GM12878 (cell line): ENCODE measurements around the gene BRD2. TPM values are rescaled to one million over a fixed set of nuclear protein-coding genes. Genes with fewer than 3 reads are reported as not detected.

Experiments used
- CEBPB ChIP-seq, 2 experiments: fragments of 150-350 bp in 1 of 2; IDR thresholded peaks; 2 replicates each; pipeline ENCODE4 v1.6.1; 2012 to 2014; ENCODE audit warnings: low read depth in 2 of 2, low read length in 2 of 2, borderline replicate concordance in 1 of 2, inconsistent platforms in 1 of 2
- CREB1 ChIP-seq: IDR thresholded peaks from 2 replicates; pipeline ENCODE4 v1.6.1; 2012; ENCODE audit warnings: low read depth, mild to moderate bottlenecking, inconsistent platforms
- DPF2 ChIP-seq: fragments of 450-650 bp; IDR thresholded peaks from 2 replicates; pipeline ENCODE4 v1.6.1; 2017; ENCODE audit warnings: mild to moderate bottlenecking
- IRF5 ChIP-seq: fragments of 450-650 bp; IDR thresholded peaks from 2 replicates; pipeline ENCODE4 v1.6.1; 2017; ENCODE audit warnings: borderline replicate concordance
- LARP7 ChIP-seq: fragments of 450-650 bp; IDR thresholded peaks from 2 replicates; pipeline ENCODE4 v1.6.1; 2017; ENCODE audit warnings: mild to moderate bottlenecking
- MEF2B ChIP-seq: fragments of 450-650 bp; IDR thresholded peaks from 2 replicates; pipeline ENCODE4 v1.6.1; 2018; ENCODE audit warnings: mild to moderate bottlenecking, moderate library complexity; ENCODE audit not compliant: partially characterized antibody, poor library complexity, severe bottlenecking
- MTA3 ChIP-seq: IDR thresholded peaks from 2 replicates; pipeline ENCODE4 v1.6.1; 2012; ENCODE audit warnings: low read length, inconsistent platforms, borderline replicate concordance
- NFIC ChIP-seq: IDR thresholded peaks from 2 replicates; pipeline ENCODE4 v1.6.1; 2012; ENCODE audit warnings: low read depth, mild to moderate bottlenecking, inconsistent platforms, low read length, moderate library complexity
- POLR2A ChIP-seq: IDR thresholded peaks from 2 replicates; pipeline ENCODE4 v1.6.1; 2011; ENCODE audit warnings: low read depth, mild to moderate bottlenecking, low read length
- POLR2AphosphoS5 ChIP-seq: IDR thresholded peaks from 2 replicates; pipeline ENCODE4 v1.6.1; 2011; ENCODE audit warnings: mild to moderate bottlenecking, low read length, inconsistent platforms
- RELB ChIP-seq: fragments of 450-650 bp; IDR thresholded peaks from 2 replicates; pipeline ENCODE4 v1.6.1; 2017; ENCODE audit warnings: low read depth, mild to moderate bottlenecking, moderate library complexity
- SP1 ChIP-seq: IDR thresholded peaks from one replicate; pipeline ENCODE4 v1.6.1; 2011; ENCODE audit warnings: low read depth, low read length
- SREBF1 ChIP-seq: IDR thresholded peaks from 2 replicates; pipeline ENCODE4 v1.6.1; 2012; ENCODE audit warnings: mild to moderate bottlenecking, low read length
- SUZ12 ChIP-seq: fragments of 200-600 bp; sonication (generic); IDR thresholded peaks from one replicate; pipeline ENCODE4 v1.6.1; 2018; ENCODE audit warnings: antibody characterized with exemption, mild to moderate bottlenecking; ENCODE audit not compliant: unreplicated experiment
- ZBTB4 ChIP-seq: fragments of 450-650 bp; formaldehyde crosslinking; IDR thresholded peaks from 2 replicates; pipeline ENCODE4 v1.4.0; 2022; ENCODE audit warnings: mild to moderate bottlenecking, moderate library complexity
- polyA plus RNA-seq, 11 experiments: library from polyadenylated mRNA; depleted of rRNA in 4 of 11; unstranded in 6 of 11; stranded (reverse) in 5 of 11; fragments of >200 nt; fragmentation: Nextera tagmentation in 4 of 11; fragmentation: Illumina TruSeq in 1 of 11; extraction: Ambion mirVana in 4 of 11; extraction: Trizol in 1 of 11; gene quantifications; 1 replicate in 1 of 11; 2 replicates in 10 of 11; pipeline versions ENCODE4 v1.2.1 to v1.2.3, GENCODE V29; 2011 to 2016; ENCODE audit warnings: inconsistent platforms in 2 of 11, missing spikeins in 2 of 11, low read depth in 1 of 11
- total RNA-seq, 4 experiments: library from RNA; depleted of rRNA in 3 of 4; stranded (reverse); fragments of >200 nt in 3 of 4; fragmentation: Illumina TruSeq in 1 of 4; extraction: Trizol in 1 of 4; gene quantifications; 2 replicates each; pipeline versions ENCODE4 v1.2.1 to v1.2.3, GENCODE V29; 2013 to 2021
- TF ChIP-seq, protein P1 (sequence below): fragments of 450-650 bp; formaldehyde crosslinking; IDR thresholded peaks from 2 replicates; pipeline ENCODE4 v1.4.0; 2020; ENCODE audit warnings: mild to moderate bottlenecking, moderate library complexity
- TF ChIP-seq, protein P2 (sequence below): fragments of 450-650 bp; conservative IDR thresholded peaks from 2 replicates; pipeline ENCODE4 v1.6.1; 2017; ENCODE audit warnings: mild to moderate bottlenecking, moderate library complexity

BRD2 gene
- total and polyA plus RNA-seq, 10 of the 15 experiments (the other 5 are each of a cell fraction or from before 2014, with no cell fraction given): 32.2 to 239 (median 139) TPM

DNA sequence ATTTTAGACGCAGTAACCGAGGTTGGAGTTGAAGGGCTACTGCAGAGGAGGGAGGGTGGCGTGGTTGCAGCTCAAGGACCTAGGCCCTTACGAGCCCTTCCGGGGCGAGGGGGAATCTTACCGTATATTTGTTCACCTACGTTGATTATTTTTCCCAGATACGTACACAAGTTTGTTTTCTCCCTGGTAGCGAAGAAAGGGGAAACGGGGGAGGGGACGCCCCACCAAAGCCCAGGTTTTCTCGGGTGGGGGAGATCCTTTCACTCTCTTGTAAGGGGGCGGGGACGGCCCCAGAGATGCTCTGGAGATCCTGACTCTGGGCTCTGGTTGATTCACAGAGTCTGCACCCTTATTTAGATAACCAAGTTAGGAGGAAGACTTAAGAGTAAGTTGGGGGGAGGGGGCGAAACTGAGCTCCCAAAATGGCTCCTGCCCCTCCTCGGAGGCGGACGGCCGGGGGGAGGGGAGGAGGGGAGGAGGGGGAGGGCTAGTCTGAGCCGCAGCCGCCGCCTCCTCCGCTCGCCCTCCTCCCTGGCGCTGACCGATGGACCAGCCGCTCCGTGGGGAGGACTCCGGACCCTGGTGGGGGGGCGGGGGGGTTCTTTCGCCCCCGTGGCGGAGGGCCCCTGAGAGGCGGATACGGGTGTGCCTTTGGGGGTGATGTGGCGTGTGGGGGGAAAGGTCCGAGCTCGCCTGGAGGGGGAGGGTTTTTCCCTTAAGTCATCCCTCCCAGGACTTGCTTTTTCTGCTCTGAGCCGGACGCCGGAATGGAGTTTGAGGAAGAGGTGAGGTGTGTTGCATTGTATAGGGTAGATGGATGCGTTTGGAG is 2.2 kb downstream of the BRD2 start (continued):
- no peak; the same call in 1 of the 2 replicates for TF ChIP-seq RELB
- TF ChIP-seq CREB1: no peak
- TF ChIP-seq, protein P1, sequence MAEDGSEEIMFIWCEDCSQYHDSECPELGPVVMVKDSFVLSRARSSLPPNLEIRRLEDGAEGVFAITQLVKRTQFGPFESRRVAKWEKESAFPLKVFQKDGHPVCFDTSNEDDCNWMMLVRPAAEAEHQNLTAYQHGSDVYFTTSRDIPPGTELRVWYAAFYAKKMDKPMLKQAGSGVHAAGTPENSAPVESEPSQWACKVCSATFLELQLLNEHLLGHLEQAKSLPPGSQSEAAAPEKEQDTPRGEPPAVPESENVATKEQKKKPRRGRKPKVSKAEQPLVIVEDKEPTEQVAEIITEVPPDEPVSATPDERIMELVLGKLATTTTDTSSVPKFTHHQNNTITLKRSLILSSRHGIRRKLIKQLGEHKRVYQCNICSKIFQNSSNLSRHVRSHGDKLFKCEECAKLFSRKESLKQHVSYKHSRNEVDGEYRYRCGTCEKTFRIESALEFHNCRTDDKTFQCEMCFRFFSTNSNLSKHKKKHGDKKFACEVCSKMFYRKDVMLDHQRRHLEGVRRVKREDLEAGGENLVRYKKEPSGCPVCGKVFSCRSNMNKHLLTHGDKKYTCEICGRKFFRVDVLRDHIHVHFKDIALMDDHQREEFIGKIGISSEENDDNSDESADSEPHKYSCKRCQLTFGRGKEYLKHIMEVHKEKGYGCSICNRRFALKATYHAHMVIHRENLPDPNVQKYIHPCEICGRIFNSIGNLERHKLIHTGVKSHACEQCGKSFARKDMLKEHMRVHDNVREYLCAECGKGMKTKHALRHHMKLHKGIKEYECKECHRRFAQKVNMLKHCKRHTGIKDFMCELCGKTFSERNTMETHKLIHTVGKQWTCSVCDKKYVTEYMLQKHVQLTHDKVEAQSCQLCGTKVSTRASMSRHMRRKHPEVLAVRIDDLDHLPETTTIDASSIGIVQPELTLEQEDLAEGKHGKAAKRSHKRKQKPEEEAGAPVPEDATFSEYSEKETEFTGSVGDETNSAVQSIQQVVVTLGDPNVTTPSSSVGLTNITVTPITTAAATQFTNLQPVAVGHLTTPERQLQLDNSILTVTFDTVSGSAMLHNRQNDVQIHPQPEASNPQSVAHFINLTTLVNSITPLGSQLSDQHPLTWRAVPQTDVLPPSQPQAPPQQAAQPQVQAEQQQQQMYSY (CRISPR knock-in tag): peak; percentile 33; the same call in 1 of the 2 replicates
- peak; percentile 52 for TF ChIP-seq MEF2B
- no peak for TF ChIP-seq MTA3
- no peak for TF ChIP-seq ZBTB4
- no peak for TF ChIP-seq IRF5
- TF ChIP-seq POLR2A: peak; percentile 66
- TF ChIP-seq NFIC: no peak
- peak; percentile 18; the same call in 1 of the 2 replicates for TF ChIP-seq POLR2AphosphoS5
- TF ChIP-seq LARP7: no peak; the same call in 1 of the 2 replicates
- TF ChIP-seq CEBPB (IDR thresholded peaks at IDR 0.05; ENCODE audit: borderline replicate concordance in 1 of 2, low read depth in 2 of 2, low read length in 2 of 2): no peak
- peak; percentile 52; the same call in 1 of the 2 replicates for TF ChIP-seq DPF2
- peak; percentile 51 for TF ChIP-seq SREBF1
- TF ChIP-seq, protein P2, sequence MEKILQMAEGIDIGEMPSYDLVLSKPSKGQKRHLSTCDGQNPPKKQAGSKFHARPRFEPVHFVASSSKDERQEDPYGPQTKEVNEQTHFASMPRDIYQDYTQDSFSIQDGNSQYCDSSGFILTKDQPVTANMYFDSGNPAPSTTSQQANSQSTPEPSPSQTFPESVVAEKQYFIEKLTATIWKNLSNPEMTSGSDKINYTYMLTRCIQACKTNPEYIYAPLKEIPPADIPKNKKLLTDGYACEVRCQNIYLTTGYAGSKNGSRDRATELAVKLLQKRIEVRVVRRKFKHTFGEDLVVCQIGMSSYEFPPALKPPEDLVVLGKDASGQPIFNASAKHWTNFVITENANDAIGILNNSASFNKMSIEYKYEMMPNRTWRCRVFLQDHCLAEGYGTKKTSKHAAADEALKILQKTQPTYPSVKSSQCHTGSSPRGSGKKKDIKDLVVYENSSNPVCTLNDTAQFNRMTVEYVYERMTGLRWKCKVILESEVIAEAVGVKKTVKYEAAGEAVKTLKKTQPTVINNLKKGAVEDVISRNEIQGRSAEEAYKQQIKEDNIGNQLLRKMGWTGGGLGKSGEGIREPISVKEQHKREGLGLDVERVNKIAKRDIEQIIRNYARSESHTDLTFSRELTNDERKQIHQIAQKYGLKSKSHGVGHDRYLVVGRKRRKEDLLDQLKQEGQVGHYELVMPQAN: no peak; the same call in 1 of the 2 replicates
- TF ChIP-seq SUZ12: no peak
- no peak for TF ChIP-seq SP1
